Measurements from ENCODE around the gene APP.

APP gene

GRCh38 chr21:26127073-26127814 is 43.3 kb downstream of the APP start:
- no peak for DNase-seq (ENCODE audit: low read depth in 2 of 2)

- no peak for DNase-seq (ENCODE audit: low read depth in 2 of 2)
Observed at GRCh38 chr21:26126168-26126553, 44.4 kb downstream of the APP start.

GRCh38 chr21:26125433-26126167 is 45.0 kb downstream of the APP start:
- no peak for DNase-seq (ENCODE audit: low read depth in 2 of 2)

DNA sequence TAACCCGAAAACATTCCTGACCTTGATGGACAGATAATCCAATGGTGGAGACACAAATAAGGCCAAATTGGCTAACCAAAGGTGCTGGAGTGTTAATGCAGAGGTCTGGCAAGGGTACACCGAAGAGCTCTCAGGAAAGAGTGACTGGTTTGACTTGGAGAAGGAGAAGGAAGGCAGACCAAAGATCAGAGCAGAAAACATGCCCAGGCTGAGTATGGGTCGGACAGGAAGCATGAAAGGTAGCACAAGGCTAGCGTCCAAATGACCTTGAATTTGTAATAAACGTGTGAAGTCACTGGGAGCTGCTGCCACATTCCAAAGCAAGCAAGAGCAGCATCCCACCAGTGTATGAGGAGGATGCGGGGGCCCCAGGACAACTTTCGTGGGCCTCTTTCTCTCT is 45.7 kb downstream of the APP start:
- DNase-seq (ENCODE audit: low read depth in 2 of 2): no peak

DNA sequence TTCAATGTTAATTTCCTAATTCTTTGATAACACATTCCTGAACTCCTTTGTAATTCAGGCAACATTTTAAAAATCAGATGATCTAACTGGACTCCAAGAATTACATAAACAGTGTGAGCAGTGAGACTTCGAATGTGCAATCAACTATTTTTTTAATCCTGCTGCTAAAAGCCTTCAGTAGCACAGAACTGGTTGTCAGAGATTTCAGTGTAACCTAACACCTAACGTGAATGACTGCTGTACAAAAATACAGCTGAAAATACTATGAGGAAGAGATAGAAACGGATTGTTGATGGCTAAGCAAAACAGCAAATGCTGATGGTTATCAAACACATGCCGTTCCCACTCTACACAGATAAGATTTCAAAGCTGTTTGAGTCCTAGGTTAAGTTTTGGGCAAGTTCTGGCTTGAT is 46.1 kb downstream of the APP start:
- DNase-seq (ENCODE audit: low read depth in 2 of 2): no peak

GRCh38 chr21:26123012-26123411 is 47.6 kb downstream of the APP start:
- no peak for DNase-seq (ENCODE audit: low read depth in 2 of 2)

GRCh38 chr21:26120828-26121227 is 49.7 kb downstream of the APP start:
- DNase-seq (ENCODE audit: low read depth in 2 of 2): no peak

DNA sequence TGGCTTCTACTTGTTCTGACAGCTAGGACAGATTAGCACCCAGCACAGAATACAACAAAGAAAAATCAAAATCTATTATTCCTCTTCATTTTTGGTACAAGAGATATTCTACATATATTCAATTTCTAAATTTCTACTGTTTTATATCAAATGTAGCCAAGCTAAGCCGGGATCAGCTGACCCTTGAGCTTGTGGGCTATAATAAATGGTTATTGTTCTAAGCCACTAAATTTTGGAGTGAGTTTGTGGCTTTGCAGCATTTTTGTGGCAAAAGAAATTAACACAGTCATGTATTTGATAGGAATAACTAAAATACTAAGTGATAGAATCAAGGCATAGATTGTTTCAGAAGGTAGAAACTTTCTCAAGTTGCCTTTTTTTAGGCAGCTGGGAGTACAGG is 50.7 kb downstream of the APP start:
- DNase-seq (ENCODE audit: low read depth in 2 of 2): no peak

- no peak for DNase-seq (ENCODE audit: low read depth in 2 of 2)
Observed at GRCh38 chr21:26118938-26119540, 51.5 kb downstream of the APP start.

- no peak for DNase-seq (ENCODE audit: low read depth in 2 of 2)
Observed at GRCh38 chr21:26117972-26118367, 52.6 kb downstream of the APP start.

GRCh38 chr21:26117324-26117971 is 53.1 kb downstream of the APP start:
- DNase-seq (ENCODE audit: low read depth in 2 of 2): no peak

DNA sequence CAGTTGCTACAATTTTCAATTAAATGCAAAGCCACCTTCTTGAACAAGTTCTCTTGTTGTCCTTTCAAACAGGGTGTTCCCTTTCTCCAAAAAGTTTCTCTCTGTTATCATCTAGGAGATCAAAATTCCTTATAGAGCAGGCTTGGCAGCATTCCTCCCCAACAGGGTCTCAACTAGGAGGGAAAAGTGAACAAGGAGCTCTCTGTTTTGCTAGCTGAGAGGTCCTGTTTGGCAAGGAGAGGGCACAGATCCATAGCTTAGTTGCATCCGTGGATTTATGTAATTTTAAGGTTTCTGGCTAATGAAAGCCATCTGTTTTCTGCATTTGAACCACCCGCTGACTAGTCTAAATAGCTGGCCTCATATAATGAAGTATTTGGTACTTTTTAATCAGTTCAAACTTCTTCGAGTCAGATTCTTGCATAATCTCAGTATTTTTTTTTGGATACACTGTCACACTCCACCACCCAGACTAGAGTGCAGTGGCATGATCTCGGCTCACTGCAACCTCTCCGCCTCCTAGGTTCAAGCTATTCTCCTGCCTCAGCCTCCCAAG is 54.0 kb downstream of the APP start:
- no peak for DNase-seq (ENCODE audit: low read depth in 2 of 2)

- no peak for DNase-seq (ENCODE audit: low read depth in 2 of 2)
Observed at GRCh38 chr21:26115899-26116298, 54.7 kb downstream of the APP start.

DNA sequence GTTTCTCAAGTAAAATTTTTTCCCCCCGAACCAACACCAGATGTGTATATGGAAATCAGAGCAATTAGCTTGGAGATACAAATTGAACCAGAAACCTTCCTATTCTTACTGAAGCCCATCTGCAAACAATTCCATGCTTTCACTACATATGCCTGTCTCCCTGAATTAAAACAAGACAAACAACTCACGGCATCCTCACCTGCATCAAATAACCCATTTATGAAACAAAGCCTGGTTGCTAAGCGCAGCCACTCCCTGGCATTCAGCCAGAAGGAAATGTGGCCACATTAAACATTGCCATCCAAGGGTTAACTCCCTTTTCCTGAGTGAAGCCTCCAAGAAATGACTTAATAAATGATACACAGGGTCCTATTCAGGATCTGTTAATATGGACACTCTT is 55.3 kb downstream of the APP start:
- no peak for DNase-seq (ENCODE audit: low read depth in 2 of 2)

GRCh38 chr21:26112975-26113374 is 57.6 kb downstream of the APP start:
- no peak for DNase-seq (ENCODE audit: low read depth in 2 of 2)

DNA sequence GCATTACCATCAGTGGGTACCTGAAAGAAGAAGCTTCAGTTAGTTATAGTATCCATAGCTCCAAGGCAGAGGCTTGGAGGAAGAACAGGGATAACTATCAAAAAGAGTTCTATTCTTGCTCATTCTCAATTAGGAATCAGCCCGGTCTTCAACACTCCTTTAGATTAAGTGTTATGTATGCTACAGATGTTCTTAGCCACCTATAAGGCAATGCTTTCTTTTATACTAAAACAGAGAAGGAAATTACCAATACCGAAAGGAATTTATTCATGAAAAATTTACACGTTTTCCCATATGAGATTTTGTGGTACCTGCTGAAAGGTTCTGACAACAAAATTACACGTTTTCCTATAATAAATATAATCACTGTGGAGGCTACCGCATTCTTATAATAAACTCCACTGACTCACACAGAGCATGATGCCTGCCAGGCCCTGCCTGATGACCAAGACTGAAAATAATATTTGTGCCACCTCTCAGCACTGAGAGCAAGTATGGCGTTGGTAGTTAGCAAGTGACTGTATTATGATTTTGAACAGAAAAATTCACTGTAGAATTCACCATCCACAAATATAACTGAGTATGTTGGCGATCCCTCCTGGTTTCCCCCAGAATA is 58.3 kb downstream of the APP start:
- no peak for DNase-seq (ENCODE audit: low read depth in 2 of 2)

- DNase-seq (ENCODE audit: low read depth in 2 of 2): no peak
Observed at GRCh38 chr21:26110715-26111114, 59.9 kb downstream of the APP start.

DNA sequence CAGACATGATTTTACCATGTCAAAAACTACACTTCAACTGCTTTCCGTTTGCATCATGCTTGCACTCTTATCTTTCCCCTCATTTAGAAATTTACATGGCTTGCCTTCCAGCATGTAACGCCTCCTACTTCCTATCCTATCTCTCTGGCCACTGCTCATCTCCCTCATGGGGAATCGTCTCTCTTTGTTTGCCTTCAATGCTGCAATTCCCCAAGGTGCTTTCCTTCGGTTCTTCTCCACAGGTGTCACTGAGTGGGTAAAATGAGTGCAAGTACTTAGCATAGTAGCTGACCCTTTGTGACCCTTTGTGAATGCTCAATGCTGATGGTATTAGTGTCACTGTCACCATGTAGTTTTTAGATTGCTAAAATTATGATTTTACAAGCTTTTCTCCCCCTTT is 63.1 kb downstream of the APP start:
- no peak for DNase-seq (ENCODE audit: low read depth in 2 of 2)

GRCh38 chr21:26106562-26106961 is 64.0 kb downstream of the APP start:
- DNase-seq (ENCODE audit: low read depth in 2 of 2): no peak

GRCh38 chr21:26105819-26106218 is 64.8 kb downstream of the APP start:
- no peak for DNase-seq (ENCODE audit: low read depth in 2 of 2)

GRCh38 chr21:26100573-26100972 is 70.0 kb downstream of the APP start:
- no peak for DNase-seq (ENCODE audit: low read depth in 2 of 2)

Measured in stimulated activated CD8-positive, alpha-beta memory T cell treated with anti-CD3 and anti-CD28 coated beads, Interleukin-15, amount 100 ng/mL, for 4 hours (primary cell).